ENCODE measurements around the gene SIAH2.
A peak's percentile ranks its signal among the peaks of the same experiment; 100 is the strongest.

Gene SIAH2

DNA sequence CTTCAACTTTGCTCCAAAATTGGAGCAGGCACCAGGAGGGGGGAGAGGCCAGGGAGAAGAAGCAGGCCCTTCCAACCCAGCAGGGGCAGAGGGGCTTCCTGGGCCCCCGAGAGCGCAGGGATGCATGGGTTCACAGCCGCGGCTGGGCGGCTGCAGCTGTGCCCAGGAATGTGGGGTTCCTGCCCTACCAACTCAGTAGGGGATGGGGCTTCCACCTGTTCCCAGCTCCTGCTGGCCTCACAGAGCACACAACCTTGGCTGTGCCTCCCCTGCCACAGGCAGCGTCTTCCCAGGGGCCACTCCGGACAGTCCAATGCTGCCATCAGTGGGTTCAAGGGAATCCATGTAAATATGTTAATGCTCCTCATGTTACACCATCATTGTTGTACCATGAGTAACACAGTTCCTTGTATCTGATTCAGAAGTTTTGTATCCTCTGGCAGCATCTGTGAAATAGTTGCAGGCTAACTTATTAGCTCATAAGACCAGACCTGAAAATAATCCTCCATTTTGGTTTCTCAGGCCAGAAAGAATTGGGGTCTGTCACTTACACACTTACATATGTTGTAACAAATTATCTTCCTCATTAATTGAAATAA lies 12.1 kb upstream of the SIAH2 start:
- no peak for DNase-seq (ENCODE audit: low spot score)

GRCh38 chr3:150773616-150774192 lies 10.7 kb upstream of the SIAH2 start:
- DNase-seq (ENCODE audit: low spot score), result no peak

- DNase-seq (ENCODE audit: low spot score), result no peak
These were observed 8.6 kb upstream of the SIAH2 start for GRCh38 chr3:150771600-150771999.

DNA sequence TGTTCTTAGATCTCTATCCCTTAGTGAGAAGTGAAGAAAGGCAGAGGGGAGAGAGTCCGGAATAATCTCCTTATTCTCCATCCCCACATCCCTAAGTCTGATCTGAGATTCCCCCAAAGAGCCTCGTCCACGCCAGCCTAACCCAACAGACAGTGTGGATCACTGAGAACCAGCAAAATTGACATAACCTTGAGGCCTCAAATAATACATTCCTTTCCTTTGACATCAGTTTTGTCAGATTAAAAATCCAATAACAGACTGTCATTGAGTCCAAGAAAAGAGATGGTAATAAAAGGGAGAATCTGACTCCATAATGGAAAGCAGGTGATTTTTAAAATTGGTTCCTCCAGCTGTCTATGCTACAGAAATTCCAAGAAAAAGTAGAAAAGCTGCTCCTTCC lies 7.7 kb upstream of the SIAH2 start:
- DNase-seq (ENCODE audit: low spot score), result no peak

DNA sequence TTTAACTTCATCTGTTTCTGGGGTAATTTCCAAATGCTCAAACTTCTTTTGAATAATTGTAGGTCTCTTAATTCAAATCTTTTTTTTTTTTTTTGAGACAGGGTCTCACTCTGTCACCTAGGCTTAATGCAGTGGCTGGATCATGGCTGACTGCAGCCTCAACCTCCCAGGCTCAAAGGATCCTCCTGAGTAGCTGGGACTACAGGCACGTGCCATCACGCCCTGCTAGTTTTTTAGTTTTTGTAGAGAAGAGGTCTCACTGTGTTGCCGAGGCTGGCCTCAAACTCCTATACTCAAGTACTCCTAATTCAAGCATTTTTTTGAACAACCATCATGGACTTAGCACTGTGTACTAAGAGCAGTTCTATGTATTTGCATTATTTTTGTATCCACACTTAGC lies 3.8 kb upstream of the SIAH2 start:
- DNase-seq (ENCODE audit: low spot score), result no peak

DNA sequence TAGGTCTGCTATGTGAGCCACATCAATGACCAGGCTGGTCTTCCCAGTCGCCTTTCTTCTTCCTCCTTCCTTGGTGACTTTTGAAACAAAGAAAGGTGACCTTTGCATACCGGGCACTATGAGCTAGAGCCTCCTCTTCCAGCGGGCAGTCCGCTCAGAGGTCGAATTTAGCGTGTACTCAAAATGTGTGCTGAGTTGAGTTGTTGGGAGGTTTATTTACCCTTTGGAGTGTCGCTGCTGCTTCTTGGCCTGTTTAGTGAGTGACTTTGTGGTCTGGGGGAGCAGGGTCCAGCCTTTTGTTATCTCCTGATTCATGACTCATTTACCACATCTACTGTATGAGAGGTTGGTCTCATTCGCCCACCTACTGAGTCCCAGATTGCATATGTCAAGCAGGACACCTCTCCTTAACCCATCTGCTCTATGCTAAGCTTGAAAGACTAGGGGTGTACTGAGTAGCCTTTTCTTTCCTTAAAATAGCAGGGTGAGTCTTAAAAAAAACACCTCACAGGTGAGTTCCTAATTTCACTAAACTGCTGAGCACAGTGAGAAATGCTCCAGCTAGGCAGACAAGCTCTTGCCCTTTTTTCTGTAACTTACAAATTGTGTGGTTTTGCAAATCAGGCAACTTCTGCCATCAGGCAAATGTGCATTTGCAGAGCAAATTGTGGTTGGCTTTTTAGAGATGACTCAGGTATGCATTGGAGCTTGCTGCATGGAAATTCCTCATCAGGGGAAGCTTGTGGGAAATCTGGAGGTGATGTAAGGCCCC lies 3.2 kb upstream of the SIAH2 start:
- DNase-seq (ENCODE audit: low spot score), result no peak

GRCh38 chr3:150764967-150765366 lies 2.0 kb upstream of the SIAH2 start:
- no peak for DNase-seq (ENCODE audit: low spot score)

- DNase-seq (ENCODE audit: low spot score), result peak; percentile 12
These were observed 1.6 kb upstream of the SIAH2 start for GRCh38 chr3:150764566-150764965.

DNA sequence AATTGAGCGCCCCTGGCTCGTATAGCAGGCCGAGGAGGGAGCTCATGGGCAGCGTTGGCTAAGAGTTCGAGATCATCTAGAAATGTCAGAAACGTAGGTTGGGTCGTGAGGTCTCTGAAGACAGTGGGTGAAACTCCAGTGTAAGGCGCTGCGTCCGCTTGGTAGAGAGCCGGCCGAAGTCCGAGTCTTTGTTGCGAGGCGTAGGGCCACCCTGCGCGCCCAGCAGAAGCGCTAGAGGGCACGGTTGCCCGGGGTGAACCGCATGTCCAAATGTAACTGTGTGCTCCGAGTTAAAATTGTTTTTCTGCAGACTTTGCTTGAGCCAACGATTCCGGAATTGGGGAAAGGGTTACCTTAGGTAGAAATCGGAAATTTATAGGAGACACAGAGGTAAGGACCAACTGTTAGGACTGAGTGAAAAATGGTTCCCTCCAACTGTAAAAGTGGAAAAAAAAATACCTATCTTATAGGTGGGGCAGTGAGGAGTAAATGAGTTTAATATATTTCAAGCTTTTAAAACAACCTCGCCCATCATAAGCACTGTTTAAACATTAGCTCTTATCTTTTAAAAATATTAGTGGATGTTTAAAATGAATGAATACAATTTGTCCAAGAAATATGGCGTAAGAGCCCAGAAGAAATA lies 993 bp upstream of the SIAH2 start:
- peak; percentile 82 for DNase-seq (ENCODE audit: low spot score)

DNA sequence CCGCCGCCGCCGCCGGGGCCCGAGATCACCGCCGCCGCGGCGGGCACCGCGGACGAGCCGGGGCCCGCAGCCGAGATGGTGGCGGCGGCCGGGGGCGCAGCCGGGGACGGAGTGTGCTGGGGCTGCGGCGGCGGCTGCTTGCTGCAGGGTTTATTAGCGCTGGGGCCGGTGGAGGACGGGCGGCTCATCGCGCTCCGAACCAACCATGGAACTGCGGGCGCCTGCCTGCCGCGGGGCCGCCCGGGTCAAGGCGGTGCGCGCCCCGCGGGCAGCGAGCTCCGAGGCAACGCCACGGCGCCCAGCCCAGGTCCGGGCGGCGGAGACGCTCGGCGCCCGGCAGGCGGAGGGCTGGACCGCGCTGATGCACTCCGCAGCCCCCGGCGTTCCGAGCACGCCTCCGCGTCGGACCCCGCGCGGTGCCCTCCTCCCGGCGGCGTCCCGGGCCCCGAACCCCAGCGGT lies 277 bp downstream of the SIAH2 start:
- DNase-seq (ENCODE audit: low spot score), result no peak

DNA sequence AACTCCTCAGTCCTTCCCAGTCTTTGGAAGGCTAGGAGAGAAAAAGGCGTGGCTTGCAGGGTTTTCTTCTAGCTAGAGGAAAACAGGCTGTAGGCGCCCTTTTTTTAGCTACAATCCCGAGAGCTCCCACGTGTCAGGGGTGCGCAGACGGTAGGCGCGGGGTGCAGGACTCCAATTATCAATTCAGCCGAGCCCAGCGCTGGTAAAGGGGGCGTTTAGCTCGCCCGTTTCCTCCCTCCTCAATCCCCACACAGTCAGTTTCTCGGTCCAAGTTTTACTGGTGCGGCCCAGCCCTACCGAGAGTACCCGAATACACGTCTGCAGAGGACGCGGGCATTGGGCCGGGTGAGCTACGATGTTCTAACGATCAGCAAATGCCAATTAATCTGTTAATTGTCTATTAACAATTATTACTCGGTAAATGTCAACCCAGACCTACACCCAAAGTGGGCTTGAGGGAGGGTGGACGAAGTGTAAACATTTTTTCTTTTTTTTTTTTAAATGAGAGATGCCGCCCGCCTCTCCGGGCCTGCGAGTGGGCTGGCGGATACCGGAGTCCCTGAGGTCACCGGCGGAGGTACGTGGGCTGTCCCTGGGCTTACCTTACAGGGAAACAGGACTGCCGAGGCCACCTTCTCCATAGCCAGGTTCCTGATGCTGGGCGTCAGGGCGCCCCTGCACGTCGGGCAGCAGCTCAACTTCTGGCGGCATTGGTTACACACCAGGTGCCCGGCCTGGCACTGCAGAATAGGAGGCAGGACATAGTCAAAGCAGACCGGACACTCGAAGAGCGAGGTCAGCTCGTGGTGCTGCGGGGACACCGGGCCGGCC lies 923 bp downstream of the SIAH2 start:
- DNase-seq (ENCODE audit: low spot score), result peak; percentile 59

- peak; percentile 5 for DNase-seq (ENCODE audit: low spot score)
These were observed 2.4 kb downstream of the SIAH2 start for GRCh38 chr3:150760431-150761200.

- peak; percentile 4 for DNase-seq (ENCODE audit: low spot score)
These were observed 3.0 kb downstream of the SIAH2 start for GRCh38 chr3:150759947-150760346.

DNA sequence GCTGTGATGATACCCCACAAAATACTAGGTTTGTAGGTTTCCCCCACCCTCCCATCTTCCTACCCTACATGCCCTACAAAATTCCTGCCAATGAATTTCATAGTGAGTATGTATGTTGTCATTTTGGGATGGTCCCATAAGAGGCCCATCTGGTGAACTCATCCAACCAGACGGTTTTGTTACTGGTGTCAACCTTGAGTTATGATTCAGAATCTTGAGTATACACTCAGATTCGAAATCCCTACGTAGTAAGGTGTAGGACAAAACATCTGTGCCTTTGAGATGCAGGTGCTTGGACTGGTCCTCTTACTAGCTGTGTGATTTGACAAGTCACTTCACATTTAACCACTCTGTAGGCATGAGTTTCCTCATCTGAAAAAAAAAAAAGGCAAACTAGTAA lies 3.6 kb downstream of the SIAH2 start:
- no peak for DNase-seq (ENCODE audit: low spot score)

DNA sequence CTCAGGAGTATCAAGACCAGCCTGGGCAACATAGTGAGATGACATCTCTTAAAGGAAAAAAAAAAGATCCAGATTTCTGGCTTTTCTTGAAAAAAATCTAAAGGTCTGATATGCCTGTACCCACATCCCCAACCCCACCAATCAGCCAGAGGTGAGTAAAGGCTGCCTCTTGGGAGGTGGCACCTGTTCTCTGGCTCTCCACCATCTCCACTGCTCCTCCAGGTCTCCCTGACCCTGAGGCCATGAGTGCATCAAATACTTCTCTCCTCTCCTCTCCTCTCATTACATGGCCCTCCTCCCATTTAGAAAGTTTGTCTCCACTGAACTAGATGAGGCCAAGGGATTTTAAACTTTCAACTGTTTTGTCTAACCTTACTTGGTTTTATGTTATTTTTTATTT lies 5.2 kb downstream of the SIAH2 start:
- no peak for DNase-seq (ENCODE audit: low spot score)

DNA sequence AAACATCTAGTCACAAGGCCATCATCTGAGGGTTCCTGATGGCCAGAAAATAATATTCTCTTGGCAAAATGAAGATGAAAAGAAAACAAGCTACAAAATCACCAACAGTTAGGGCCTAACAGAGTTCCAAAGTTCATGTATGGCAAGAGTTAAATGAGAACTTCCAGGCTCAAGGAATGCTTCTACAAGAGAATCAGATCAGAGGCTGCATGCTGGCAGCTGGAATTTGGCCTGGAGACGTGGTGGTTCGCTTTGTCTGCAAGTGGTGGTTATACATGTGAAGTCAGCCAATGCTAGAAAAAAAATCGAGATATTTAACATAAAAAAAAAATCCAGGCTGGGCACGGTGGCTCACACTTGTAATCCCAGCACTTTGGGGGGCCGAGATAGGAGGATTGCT lies 5.6 kb downstream of the SIAH2 start:
- no peak for DNase-seq (ENCODE audit: low spot score)

DNA sequence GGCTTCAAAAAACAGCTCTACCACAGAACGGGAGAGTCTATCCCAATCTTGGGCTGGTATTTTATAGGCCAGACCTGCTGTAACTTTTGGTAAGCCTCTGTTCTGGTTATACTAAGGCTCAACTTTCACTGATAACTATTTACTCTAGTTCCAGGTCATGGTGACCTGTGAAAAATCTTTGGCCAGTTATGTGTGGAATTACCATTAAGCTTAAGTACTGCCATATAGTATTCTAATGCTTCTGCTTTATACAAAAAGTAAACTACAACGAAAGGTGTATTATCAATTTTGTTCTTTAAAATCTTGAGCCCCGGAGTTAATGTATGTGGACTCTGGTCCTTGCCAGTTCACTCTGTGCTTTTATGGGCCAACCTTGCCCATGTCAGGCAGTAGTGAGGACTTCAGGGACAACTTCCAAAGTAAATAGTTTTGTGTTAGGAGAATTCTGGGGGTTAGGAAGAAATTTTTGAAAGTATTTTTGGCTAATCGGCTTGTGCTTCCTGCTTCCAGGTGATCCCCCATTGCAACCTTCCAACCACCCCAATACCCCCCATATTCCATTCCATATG lies 6.4 kb downstream of the SIAH2 start:
- no peak for DNase-seq (ENCODE audit: low spot score)

DNA sequence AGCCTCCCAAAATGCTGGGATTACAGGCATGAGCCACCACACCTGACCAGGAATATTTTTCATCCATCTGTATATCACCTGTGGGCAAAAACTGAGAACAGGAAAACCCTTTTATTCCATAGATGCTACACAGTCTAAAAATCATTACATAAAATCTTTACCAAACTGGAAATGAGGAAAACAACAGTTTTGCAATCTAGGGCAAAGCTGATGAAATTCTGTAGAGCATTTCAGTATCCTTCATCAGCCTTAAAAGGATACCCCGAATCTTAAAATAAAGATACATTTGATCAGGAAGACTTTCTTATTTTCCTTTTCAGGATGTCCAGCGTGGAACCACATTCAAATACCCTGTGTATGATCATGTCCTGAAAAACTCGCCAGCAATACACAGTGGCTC lies 7.1 kb downstream of the SIAH2 start:
- DNase-seq (ENCODE audit: low spot score), result no peak

- no peak for DNase-seq (ENCODE audit: low spot score)
These were observed 8.1 kb downstream of the SIAH2 start for GRCh38 chr3:150754896-150755295.

DNA sequence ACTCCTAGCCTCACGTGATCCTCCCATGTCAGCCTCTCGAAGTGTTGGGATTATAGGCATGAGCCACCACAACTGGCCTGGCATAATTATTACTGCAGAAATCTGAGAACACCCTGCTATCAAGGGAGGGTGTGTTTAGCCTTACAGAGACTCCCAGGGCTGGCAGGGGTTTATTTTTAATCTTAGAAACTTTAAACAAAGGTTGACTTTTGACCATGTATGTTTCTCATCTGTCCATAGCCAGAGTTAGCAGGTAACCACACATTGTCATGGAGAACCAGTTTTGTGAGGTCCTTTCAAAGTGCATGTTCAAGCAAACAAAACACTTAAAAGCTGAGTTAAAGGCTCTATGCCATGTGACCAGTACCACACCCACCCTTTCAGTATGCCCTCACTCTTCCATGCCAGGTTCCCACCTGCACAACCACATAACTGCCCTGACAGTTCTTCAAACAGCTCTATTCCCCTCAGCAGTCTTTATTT lies 11.1 kb downstream of the SIAH2 start:
- DNase-seq (ENCODE audit: low spot score), result no peak

DNA sequence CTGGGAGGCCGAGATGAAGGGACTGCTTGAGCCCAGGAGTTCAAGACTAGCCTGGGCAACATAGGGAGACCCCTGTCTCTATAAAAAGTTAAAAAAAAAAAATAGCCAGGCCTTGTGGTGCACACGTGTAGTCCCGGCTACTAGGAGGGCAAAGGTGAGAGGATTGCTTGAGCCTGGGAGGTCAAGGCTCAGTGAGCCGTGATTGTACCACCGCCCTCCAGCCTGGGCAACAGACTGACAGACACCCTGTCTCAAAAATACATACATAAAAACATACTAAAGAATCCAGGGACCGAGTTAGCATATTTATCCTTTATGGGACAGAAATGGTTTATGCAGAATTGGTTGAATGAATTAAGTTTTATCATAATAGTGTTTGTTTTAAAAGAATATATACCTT lies 13.7 kb downstream of the SIAH2 start:
- DNase-seq (ENCODE audit: low spot score), result no peak
